SH-SY5Y (cell line): ENCODE measurements around the gene TRMT11.

Experiments used
- GATA2 ChIP-seq: IDR thresholded peaks from 2 replicates; pipeline ENCODE4 v1.6.1; 2011; ENCODE audit warnings: mild to moderate bottlenecking, low read depth, low read length
- GATA3 ChIP-seq: IDR thresholded peaks from 2 replicates; pipeline ENCODE4 v1.6.1; 2011; ENCODE audit warnings: low read depth, mild to moderate bottlenecking, low read length, moderate library complexity

DNA sequence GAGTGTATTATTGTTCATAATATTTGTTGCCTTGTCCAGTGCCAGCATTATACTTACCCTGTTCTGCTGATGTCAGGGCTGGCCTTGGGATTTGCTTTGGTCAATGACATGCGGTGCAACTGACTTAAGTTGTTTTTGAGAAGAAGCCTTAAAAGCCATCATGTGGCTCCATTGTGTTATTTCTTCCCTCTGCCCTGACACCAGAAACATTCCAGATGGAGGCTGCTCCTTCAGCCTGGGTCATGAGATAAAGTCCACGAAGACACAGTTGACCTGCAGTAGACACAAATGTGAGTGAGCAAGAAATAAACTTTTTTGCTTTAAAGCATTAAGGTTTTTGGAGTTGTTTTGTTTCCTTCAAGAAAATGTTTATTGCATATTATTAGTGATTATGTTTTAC, 37.3 kb upstream of the TRMT11 start:
- TF ChIP-seq GATA2 (no peak), GATA3 (no peak)
